Measurements from ENCODE around the gene CMBL. TPM values are rescaled to one million over a fixed set of nuclear protein-coding genes. Genes with fewer than 3 reads are reported as not detected.
"Not testable (repeated sequence)": the region's sequence is repeated elsewhere in the genome, so short reads cannot be mapped to it uniquely, and the experiment has no call there.

CMBL gene
- total and polyA plus RNA-seq, 2 donors from 2014 or later, result 36.6 to 243 TPM

DNA sequence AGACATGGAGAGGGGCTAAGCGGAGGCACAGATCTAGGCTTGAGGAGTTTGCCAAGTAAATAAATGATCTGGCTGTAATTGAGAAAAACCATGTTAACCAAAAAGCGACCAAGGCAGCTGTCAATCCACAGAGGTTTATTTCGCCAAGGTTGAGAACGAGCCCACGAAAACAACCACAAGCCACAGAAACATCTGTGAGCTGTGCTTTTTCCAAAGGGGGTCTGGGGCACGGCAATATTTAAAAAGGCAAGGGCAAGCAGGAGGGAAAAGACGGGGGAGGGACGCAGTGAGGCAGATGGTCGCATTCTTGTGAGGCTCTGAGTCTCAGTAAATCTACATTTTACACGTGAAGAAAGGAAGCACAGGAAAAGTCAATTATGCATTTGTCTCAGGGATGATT lies 32.2 kb downstream of the CMBL start:
- Histone ChIP-seq H3K9me3 (ENCODE audit: control insufficient read depth in 2 of 3, insufficient read depth in 1 of 3, low read length in 3 of 3) (no peaks in the 10 kb centered on the region), H3K36me3 (ENCODE audit: control insufficient read depth in 2 of 3, insufficient read depth in 3 of 3, low read length in 3 of 3) (peaks cover 0 to 10% (median 0%) of the 10 kb centered on the region in 3 donors), H3K27ac (ENCODE audit: low read depth in 2 of 2, low read length in 2 of 2) (no peak overlapping the region), H3K4me1 (ENCODE audit: control insufficient read depth in 2 of 3, insufficient read depth in 2 of 3, low read depth in 1 of 3, low read length in 3 of 3) (no peaks in the 10 kb centered on the region), H3K27me3 (ENCODE audit: control insufficient read depth, insufficient read depth, low read length) (no peaks in the 10 kb centered on the region), H3K4me3 (ENCODE audit: low read length in 3 of 3) (no peak overlapping the region), H3K9ac (ENCODE audit: low read length in 3 of 3) (no peak overlapping the region)
- DNase-seq (peak in 1 of 5 donors; percentile 7), FAIRE-seq (no peak)
- intact Hi-C loops (cut with DNase I), result no loop called here
- TF ChIP-seq, protein P1, sequence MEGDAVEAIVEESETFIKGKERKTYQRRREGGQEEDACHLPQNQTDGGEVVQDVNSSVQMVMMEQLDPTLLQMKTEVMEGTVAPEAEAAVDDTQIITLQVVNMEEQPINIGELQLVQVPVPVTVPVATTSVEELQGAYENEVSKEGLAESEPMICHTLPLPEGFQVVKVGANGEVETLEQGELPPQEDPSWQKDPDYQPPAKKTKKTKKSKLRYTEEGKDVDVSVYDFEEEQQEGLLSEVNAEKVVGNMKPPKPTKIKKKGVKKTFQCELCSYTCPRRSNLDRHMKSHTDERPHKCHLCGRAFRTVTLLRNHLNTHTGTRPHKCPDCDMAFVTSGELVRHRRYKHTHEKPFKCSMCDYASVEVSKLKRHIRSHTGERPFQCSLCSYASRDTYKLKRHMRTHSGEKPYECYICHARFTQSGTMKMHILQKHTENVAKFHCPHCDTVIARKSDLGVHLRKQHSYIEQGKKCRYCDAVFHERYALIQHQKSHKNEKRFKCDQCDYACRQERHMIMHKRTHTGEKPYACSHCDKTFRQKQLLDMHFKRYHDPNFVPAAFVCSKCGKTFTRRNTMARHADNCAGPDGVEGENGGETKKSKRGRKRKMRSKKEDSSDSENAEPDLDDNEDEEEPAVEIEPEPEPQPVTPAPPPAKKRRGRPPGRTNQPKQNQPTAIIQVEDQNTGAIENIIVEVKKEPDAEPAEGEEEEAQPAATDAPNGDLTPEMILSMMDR (IDR thresholded peaks at IDR 0.05; ENCODE audit: borderline replicate concordance, extremely low read depth, insufficient read depth), result no peak

DNA sequence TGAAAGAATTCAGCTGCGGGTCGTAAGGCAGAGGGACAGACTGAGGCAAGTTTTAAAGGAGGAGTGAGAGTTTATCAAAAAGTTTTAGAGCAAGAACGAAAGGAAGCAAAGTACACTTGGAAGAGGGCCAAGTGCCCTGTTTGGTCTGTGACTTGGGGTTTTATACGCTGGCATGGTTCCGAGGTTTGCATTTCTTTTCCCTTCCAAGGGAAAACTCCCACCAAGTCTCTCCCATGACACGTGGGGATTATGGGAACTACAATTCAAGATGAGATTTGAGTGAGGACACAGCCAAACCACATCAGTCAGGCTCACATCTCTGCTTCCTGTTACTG lies 34.9 kb downstream of the CMBL start:
- H3K36me3 ChIP-seq (ENCODE audit: control insufficient read depth in 2 of 3, insufficient read depth in 3 of 3, low read length in 3 of 3); FAIRE-seq: not testable (repeated sequence)

DNA sequence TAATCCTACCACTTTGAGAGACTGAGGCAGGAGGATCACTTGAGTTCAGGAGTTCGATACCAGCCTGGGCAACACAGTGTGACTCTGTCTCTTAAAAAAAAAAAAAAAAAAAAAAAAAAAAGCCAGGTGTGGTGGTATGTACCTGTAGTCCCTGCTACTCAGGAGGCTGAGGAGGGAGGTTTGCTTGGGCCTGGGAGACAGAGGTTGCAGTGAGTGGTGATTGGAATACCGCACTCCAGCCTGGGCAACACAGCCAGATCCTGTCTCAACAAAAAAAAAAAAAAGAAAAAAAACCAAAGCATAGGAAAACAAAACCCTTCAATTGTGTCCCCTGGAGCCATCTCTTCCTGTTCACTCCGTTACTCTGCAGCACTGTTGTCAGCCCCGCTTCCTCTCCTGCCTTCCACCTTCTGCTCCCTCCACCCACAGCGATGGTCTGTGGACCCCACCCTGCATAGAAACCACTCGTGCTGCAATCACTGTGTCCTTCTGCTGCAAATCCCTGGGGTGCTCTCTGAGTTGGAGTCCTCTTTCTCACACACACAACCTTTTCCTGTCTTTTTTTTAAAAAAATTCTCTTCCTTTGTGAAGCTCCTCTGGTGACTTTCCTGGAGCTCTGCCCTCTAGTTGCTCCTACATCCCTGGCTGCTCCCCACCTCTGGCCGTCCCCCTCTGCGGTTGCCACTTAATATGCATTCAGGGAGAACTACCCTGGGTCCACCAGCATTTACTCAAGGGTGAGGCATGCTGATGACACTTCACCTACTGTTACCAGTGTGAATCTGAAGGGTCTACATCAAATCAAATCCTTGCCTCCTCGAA lies 35.4 kb downstream of the CMBL start:
- Histone ChIP-seq H3K9me3 (ENCODE audit: control insufficient read depth in 2 of 3, insufficient read depth in 1 of 3, low read length in 3 of 3) (no peaks in the 10 kb centered on the region), H3K27me3 (ENCODE audit: control insufficient read depth, insufficient read depth, low read length) (no peaks in the 10 kb centered on the region), H3K4me3 (ENCODE audit: low read length in 3 of 3) (no peak overlapping the region), H3K36me3 (ENCODE audit: control insufficient read depth in 2 of 3, insufficient read depth in 3 of 3, low read length in 3 of 3) (no peaks in the 10 kb centered on the region), H3K27ac (ENCODE audit: low read depth in 2 of 2, low read length in 2 of 2) (peak overlapping the region in 1 of 2 donors; percentile 0), H3K9ac (ENCODE audit: low read length in 3 of 3) (no peak overlapping the region), H3K4me1 (ENCODE audit: control insufficient read depth in 2 of 3, insufficient read depth in 2 of 3, low read depth in 1 of 3, low read length in 3 of 3) (no peaks in the 10 kb centered on the region)
- peak in 1 of 5 donors; percentile 12 for DNase-seq
- TF ChIP-seq, protein P1 (IDR thresholded peaks at IDR 0.05; ENCODE audit: borderline replicate concordance, extremely low read depth, insufficient read depth), result no peak
- intact Hi-C loops (cut with DNase I), result no loop called here
- FAIRE-seq, result no peak

More for the DNA sequence above, 34.9 kb downstream of the CMBL start:
- H3K9me3 ChIP-seq (ENCODE audit: control insufficient read depth in 2 of 3, insufficient read depth in 1 of 3, low read length in 3 of 3); DNase-seq; H3K4me3 ChIP-seq (ENCODE audit: low read length in 3 of 3); H3K9ac ChIP-seq (ENCODE audit: low read length in 3 of 3); H3K27me3 ChIP-seq (ENCODE audit: control insufficient read depth, insufficient read depth, low read length); H3K27ac ChIP-seq (ENCODE audit: low read depth in 2 of 2, low read length in 2 of 2); H3K4me1 ChIP-seq (ENCODE audit: control insufficient read depth in 2 of 3, insufficient read depth in 2 of 3, low read depth in 1 of 3, low read length in 3 of 3); intact Hi-C loops (cut with DNase I): not testable (repeated sequence)

DNA sequence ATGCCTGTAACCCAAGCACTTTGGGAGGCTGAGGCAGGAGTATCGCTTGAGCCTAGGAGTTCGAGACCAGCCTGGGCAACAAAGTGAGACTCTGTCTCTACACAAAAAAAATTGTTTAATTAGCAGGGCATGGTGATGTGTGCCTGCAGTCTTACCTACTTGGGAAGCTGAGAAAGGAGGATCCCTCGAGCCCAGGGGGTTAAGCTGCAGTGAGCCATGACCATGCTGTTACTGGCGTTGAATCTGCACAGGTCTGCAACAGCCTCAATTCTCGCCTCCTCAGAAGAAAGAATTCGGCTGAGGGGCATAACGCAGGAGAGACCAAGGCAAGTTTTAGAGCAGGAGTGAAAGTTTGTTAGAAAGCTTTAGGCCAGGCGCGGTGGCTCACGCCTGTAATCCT lies 39.6 kb downstream of the CMBL start:
- no peak overlapping the region for H3K9ac ChIP-seq (ENCODE audit: low read length in 3 of 3)
- H3K4me1 ChIP-seq (ENCODE audit: control insufficient read depth in 2 of 3, insufficient read depth in 2 of 3, low read depth in 1 of 3, low read length in 3 of 3), result no peaks in the 10 kb centered on the region
- H3K4me3 ChIP-seq (ENCODE audit: low read length in 3 of 3), result no peak overlapping the region
- H3K27ac ChIP-seq (ENCODE audit: low read depth in 2 of 2, low read length in 2 of 2), result no peak overlapping the region
- FAIRE-seq (no peak), DNase-seq (no peak)
- intact Hi-C loops (cut with DNase I), result no loop called here
- TF ChIP-seq, protein P1 (IDR thresholded peaks at IDR 0.05; ENCODE audit: borderline replicate concordance, extremely low read depth, insufficient read depth), result no peak
- H3K9me3 ChIP-seq (ENCODE audit: control insufficient read depth in 2 of 3, insufficient read depth in 1 of 3, low read length in 3 of 3), result no peaks in the 10 kb centered on the region
- peaks cover 4 to 18% (median 12%) of the 10 kb centered on the region in 3 donors for H3K36me3 ChIP-seq (ENCODE audit: control insufficient read depth in 2 of 3, insufficient read depth in 3 of 3, low read length in 3 of 3)
- H3K27me3 ChIP-seq (ENCODE audit: control insufficient read depth, insufficient read depth, low read length), result no peaks in the 10 kb centered on the region
